ENCODE measurements around the gene ADAM12. TPM values are rescaled to one million over a fixed set of nuclear protein-coding genes. Genes with fewer than 3 reads are reported as not detected.

ADAM12 gene
- total RNA-seq, 2 experiments from 2014 or later: 0.60 to 1.6 TPM

DNA sequence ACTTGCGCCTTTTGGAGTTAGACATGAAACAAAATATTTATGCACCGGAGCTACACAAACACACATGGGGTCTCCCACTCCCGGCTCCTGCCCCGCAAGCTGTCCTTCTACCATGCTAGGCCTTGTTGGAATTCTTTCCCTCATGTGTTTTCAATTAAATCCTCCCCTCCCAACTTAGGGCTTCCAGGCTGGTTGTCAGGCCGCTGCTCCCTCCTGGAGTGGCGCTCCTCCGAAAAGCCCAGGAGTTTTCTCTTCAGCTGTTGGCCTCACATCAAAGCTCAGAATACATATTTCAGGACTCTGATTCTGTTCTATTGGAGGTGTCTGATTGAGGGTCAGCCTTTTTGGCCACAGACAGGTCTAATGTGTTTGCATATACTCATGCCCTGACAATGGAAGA, 378.6 kb downstream of the ADAM12 start:
- Mint-ChIP-seq H3K27ac (no peak overlapping the region), H3K36me3 (ENCODE audit: low read depth) (no peaks in the 10 kb centered on the region), H3K27me3 (ENCODE audit: low read depth) (no peaks in the 10 kb centered on the region), H3K9me3 (ENCODE audit: insufficient read depth) (no peaks in the 10 kb centered on the region), H3K4me1 (ENCODE audit: low read depth) (no peaks in the 10 kb centered on the region), H3K4me3 (no peak overlapping the region)
- ATAC-seq (no peak), DNase-seq (no peak)
- POLR2A ChIA-PET: no interaction called here
- CTCF ChIA-PET: no interaction called here

DNA sequence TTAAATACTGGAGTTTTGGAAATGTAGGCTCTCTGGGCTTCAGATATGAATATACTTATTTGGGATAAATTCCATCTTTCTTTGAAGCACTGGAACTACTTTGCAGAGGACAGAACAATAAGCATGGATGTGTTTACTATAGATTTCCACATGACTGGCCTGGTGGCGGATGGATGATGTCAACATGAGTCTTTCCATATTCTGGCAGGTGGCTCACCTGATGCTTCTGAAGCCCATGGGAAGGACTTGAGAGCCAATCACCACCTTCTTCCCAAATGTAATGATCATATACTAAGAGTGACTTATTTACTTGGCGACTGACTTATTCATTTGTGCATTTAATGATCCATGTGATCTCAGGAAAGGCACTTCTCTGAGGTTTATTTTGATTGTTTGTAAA, 381.4 kb downstream of the ADAM12 start:
- ATAC-seq (no peak), DNase-seq (no peak)
- H3K4me3 Mint-ChIP-seq: no peak overlapping the region
- H3K9me3 Mint-ChIP-seq (ENCODE audit: insufficient read depth): no peaks in the 10 kb centered on the region
- POLR2A ChIA-PET: no interaction called here
- CTCF ChIA-PET: no interaction called here
- H3K27ac Mint-ChIP-seq: no peak overlapping the region
- H3K27me3 Mint-ChIP-seq (ENCODE audit: low read depth): no peaks in the 10 kb centered on the region
- no peaks in the 10 kb centered on the region for H3K36me3 Mint-ChIP-seq (ENCODE audit: low read depth)
- no peaks in the 10 kb centered on the region for H3K4me1 Mint-ChIP-seq (ENCODE audit: low read depth)

DNA sequence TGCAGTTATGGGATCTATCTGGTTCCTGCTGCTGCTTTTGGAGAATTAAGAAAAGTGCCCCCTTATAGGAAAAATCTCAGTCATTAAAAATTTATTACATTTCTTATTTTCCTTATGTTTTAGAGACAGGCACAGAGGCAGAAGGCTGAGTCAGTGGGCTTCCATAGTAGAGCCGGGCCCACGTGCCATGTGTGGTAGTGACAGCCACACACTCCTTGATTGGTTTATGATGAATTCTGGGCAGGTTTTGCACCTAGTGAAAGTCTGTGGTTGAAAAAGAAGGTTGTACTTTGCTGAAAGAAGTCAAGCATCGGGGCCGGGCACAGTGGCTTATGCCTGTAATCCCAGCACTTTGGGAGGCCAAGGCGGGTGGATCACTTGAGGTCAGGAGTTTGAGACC, 382.0 kb downstream of the ADAM12 start:
- no peaks in the 10 kb centered on the region for H3K36me3 Mint-ChIP-seq (ENCODE audit: low read depth)

DNA sequence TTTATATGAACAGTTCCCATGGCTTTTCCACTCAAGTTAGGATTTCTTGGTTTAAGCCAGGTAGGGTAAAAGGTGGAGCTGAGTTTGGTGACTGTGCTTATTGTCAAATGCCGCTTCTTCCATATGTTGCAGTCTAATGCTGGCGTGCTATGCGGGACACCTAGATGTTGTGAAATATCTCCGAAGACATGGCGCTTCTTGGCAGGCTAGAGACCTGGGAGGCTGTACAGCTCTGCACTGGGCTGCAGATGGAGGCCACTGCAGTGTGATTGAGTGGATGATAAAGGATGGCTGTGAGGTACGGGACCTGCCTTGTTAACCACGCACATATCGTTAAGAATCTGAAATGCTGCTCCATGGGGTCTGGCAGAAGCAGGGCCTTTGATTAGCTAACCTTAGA, 383.5 kb downstream of the ADAM12 start:
- Mint-ChIP-seq H3K27ac (no peak overlapping the region), H3K9me3 (ENCODE audit: insufficient read depth) (no peaks in the 10 kb centered on the region), H3K4me1 (ENCODE audit: low read depth) (no peaks in the 10 kb centered on the region), H3K4me3 (no peak overlapping the region), H3K36me3 (ENCODE audit: low read depth) (no peaks in the 10 kb centered on the region), H3K27me3 (ENCODE audit: low read depth) (no peaks in the 10 kb centered on the region)
- ATAC-seq: no peak
- CTCF ChIA-PET: no interaction called here
- DNase-seq: no peak
- POLR2A ChIA-PET: no interaction called here

More for the DNA sequence above, 382.0 kb downstream of the ADAM12 start:
- Mint-ChIP-seq H3K4me1 (ENCODE audit: low read depth) (no peaks in the 10 kb centered on the region), H3K27me3 (ENCODE audit: low read depth) (no peaks in the 10 kb centered on the region), H3K4me3 (no peak overlapping the region), H3K27ac (no peak overlapping the region), H3K9me3 (ENCODE audit: insufficient read depth) (no peaks in the 10 kb centered on the region)
- CTCF ChIA-PET: no interaction called here
- DNase-seq (no peak), ATAC-seq (no peak)
- POLR2A ChIA-PET: no interaction called here

DNA sequence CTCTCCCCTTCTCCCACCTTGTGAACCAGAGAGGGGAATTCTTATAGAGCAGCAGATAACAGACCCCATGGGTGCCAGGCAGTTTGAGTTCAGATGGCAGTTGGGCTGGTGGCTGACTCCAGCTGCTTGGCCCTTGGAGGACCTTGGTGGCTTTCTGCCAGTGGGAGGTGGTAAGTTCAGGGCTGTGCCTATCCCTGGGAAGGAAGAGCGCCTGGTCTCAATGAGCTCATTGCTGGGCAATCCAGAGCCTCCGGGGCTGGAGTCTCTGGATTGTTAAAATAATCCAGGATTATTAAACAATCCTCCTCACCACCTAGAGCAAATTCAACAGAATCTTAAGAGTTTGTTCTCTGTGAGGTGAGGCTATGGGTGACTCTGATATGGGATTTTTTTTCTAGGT, 386.7 kb downstream of the ADAM12 start:
- DNase-seq (no peak), ATAC-seq (no peak)
- no peaks in the 10 kb centered on the region for H3K4me1 Mint-ChIP-seq (ENCODE audit: low read depth)
- H3K4me3 Mint-ChIP-seq: no peak overlapping the region
- H3K27ac Mint-ChIP-seq: no peak overlapping the region
- POLR2A ChIA-PET: no interaction called here
- CTCF ChIA-PET: no interaction called here
- no peaks in the 10 kb centered on the region for H3K27me3 Mint-ChIP-seq (ENCODE audit: low read depth)
- no peaks in the 10 kb centered on the region for H3K36me3 Mint-ChIP-seq (ENCODE audit: low read depth)
- H3K9me3 Mint-ChIP-seq (ENCODE audit: insufficient read depth): no peaks in the 10 kb centered on the region

DNA sequence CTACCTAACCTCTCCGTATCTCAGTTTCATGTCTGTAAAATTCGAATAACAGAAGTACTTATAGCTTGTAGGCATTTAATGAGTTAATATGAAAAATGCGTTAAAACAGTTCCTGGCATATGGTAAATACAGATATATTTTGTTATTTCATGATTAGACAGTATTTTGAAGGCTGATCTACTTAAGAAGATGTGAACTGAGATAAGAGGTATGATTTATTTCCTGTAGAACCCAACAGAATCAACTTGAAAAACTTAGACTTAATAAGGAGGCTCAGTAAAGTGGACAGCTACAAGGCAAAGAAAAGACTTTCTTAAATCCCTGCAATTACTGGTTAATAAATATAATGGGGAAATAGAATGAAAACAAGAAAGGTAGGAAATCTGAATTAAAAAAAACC, 388.6 kb downstream of the ADAM12 start:
- CTCF ChIA-PET: no interaction called here
- H3K4me3 Mint-ChIP-seq: no peak overlapping the region
- no peak overlapping the region for H3K27ac Mint-ChIP-seq

DNA sequence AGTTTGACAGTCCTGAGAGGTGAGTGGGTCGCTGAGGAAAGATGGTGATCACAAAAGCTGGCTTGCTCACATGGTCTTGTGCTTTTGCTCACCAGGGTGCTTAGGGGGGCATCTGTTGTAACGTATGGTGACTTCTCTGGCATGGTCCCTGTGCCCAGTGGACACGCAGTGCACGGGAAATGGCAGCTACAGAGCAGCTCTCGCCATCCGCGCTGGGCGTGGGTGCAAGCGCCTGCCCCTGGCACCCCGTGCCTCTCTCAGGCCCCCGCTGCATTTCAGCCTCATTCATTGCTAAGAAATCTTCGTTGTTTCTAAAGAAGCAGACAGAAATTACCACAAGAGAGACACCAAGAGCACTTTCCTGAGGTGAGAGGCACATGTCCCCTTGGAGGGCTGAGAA, 390.7 kb downstream of the ADAM12 start:
- Mint-ChIP-seq H3K36me3 (ENCODE audit: low read depth) (no peaks in the 10 kb centered on the region), H3K27ac (no peak overlapping the region), H3K27me3 (ENCODE audit: low read depth) (no peaks in the 10 kb centered on the region), H3K9me3 (ENCODE audit: insufficient read depth) (no peaks in the 10 kb centered on the region), H3K4me1 (ENCODE audit: low read depth) (no peaks in the 10 kb centered on the region), H3K4me3 (no peak overlapping the region)
- ChIA-PET POLR2A (no interaction called here), CTCF (no interaction called here)
- ATAC-seq (no peak), DNase-seq (no peak)

More for the DNA sequence above, 388.6 kb downstream of the ADAM12 start:
- no peaks in the 10 kb centered on the region for H3K9me3 Mint-ChIP-seq (ENCODE audit: insufficient read depth)
- no peaks in the 10 kb centered on the region for H3K27me3 Mint-ChIP-seq (ENCODE audit: low read depth)
- H3K36me3 Mint-ChIP-seq (ENCODE audit: low read depth): no peaks in the 10 kb centered on the region
- DNase-seq (no peak), ATAC-seq (no peak)
- POLR2A ChIA-PET: no interaction called here
- H3K4me1 Mint-ChIP-seq (ENCODE audit: low read depth): no peaks in the 10 kb centered on the region

DNA sequence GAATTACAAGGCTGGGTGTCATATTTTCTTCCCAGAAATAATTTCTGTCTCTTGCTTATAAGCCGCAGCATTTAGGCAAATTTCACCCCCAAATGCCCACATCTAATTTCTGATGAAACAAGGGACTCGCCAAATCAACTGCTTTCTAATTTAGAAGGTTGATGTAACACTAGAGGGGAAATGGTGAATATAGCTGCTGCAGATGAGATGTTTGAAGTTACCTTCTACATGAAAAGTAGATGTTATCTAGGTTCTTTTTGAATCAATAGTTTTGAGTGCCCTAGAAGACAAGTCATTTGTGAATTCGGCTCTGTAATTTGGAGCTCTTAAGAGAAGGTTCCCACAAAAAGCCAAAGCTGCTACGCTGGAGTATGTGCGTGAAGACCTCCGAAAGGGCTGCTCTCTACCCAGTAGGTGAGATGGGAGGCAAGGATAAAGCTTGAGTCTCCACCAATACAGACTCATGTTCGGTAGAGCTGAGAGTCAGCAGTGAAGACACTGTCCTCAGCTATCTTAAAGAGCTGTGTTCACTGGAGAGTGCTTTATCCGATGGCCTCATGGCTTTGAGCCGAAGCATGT, 392.5 kb downstream of the ADAM12 start:
- no peaks in the 10 kb centered on the region for H3K9me3 Mint-ChIP-seq (ENCODE audit: insufficient read depth)
- ATAC-seq (no peak), DNase-seq (no peak)
- CTCF ChIA-PET: no interaction called here
- H3K27ac Mint-ChIP-seq: no peak overlapping the region
- H3K4me1 Mint-ChIP-seq (ENCODE audit: low read depth): no peaks in the 10 kb centered on the region
- H3K27me3 Mint-ChIP-seq (ENCODE audit: low read depth): no peaks in the 10 kb centered on the region
- POLR2A ChIA-PET: no interaction called here
- H3K4me3 Mint-ChIP-seq: no peak overlapping the region
- H3K36me3 Mint-ChIP-seq (ENCODE audit: low read depth): no peaks in the 10 kb centered on the region

DNA sequence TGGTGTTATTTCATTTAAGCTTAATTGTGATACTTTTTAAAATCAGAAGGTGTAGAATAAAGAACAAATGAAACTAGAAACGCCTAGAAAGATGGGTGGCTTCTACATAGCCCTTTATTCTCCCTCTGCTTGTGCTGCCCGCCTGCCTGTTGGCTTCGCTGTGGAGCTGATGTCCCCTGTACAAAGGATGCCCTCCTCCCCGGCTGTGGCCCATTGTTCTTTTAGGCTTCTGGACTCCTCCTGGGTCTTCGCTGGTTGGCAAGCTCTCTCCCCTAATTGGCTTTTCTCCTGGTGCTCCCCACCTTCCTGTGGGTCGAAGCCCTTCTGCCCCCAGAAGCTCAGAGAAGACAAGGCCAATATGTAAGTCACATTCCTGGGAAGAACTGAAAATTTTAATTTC, 393.7 kb downstream of the ADAM12 start:
- POLR2A ChIA-PET: no interaction called here
- Mint-ChIP-seq H3K4me1 (ENCODE audit: low read depth) (no peaks in the 10 kb centered on the region), H3K4me3 (no peak overlapping the region), H3K27me3 (ENCODE audit: low read depth) (no peaks in the 10 kb centered on the region), H3K27ac (no peak overlapping the region), H3K36me3 (ENCODE audit: low read depth) (no peaks in the 10 kb centered on the region), H3K9me3 (ENCODE audit: insufficient read depth) (no peaks in the 10 kb centered on the region)
- ATAC-seq: no peak
- no peak for DNase-seq
- CTCF ChIA-PET: no interaction called here

DNA sequence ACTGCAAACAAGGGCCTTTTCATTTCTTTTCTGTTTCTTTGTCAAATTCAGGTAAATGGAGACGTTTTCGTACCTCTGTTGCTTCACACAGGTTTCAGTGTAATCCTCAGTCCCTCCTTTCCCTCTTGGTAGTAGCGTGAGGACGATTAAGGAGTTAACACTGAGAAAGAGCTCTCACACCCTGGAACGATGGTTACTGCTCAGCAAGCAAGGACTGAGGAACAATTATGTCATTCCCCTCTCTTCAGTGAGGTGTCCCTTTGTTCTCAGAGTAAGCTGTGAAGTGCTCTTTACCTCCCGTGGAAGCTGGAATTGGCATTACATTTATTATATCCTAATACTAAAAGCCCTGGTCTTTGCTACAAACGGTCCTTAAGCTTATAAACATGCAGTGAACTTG, 396.0 kb downstream of the ADAM12 start:
- CTCF ChIA-PET: interaction anchor here (1.0 kb wide), 1 partner anchor 10 kb away, joined by 3 read pairs; no protein-coding TSS in a partner anchor
- H3K4me1 Mint-ChIP-seq (ENCODE audit: low read depth): no peaks in the 10 kb centered on the region
- no peak overlapping the region for H3K27ac Mint-ChIP-seq
- H3K36me3 Mint-ChIP-seq (ENCODE audit: low read depth): no peaks in the 10 kb centered on the region
- POLR2A ChIA-PET: no interaction called here
- ATAC-seq: no peak
- no peaks in the 10 kb centered on the region for H3K27me3 Mint-ChIP-seq (ENCODE audit: low read depth)
- DNase-seq: no peak
- no peaks in the 10 kb centered on the region for H3K9me3 Mint-ChIP-seq (ENCODE audit: insufficient read depth)
- H3K4me3 Mint-ChIP-seq: no peak overlapping the region

DNA sequence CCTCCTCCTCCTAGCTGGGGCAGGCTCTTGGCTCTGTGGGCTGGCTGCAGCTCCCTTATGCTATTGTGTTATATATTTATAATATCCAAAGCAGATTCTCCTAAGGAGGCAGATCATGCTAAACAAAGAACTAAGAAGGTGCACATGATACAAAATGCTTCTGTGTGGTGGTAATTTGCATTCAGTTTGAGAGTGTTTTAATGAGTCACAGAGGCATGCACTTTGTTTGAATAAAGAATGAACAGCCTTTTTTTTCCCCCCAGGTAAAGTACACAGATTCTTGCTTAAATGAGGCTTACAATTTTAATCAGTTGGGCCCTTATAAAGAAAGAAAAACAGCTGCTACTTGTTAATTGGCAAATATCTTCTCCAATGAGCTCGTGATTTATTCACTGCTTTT, 396.9 kb downstream of the ADAM12 start:
- H3K36me3 Mint-ChIP-seq (ENCODE audit: low read depth): no peaks in the 10 kb centered on the region

DNA sequence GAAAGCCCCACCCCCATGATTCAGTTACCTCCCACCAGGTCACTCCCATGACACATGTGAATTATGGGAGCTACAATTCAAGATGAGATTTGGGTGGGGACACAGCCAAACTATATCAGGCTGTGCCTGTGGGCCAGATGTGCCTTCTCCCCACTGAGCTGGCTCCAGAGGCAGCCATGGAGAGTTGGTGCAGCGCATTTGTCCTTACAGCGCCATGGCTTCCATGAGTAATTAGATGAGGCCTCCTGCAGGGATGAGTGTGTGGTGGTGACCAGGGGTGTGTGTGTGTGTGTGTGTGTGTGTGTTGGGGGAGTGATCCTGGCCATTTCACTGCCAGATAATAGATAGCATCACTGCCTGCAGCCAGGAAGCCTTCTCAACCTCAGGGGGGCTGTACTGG, 397.3 kb downstream of the ADAM12 start:
- no peak overlapping the region for H3K27ac Mint-ChIP-seq

More for the DNA sequence above, 396.9 kb downstream of the ADAM12 start:
- Mint-ChIP-seq H3K4me3 (no peak overlapping the region), H3K27me3 (ENCODE audit: low read depth) (no peaks in the 10 kb centered on the region), H3K27ac (no peak overlapping the region), H3K4me1 (ENCODE audit: low read depth) (no peaks in the 10 kb centered on the region), H3K9me3 (ENCODE audit: insufficient read depth) (no peaks in the 10 kb centered on the region)
- DNase-seq: no peak
- CTCF ChIA-PET: no interaction called here
- POLR2A ChIA-PET: no interaction called here
- ATAC-seq: no peak

DNA sequence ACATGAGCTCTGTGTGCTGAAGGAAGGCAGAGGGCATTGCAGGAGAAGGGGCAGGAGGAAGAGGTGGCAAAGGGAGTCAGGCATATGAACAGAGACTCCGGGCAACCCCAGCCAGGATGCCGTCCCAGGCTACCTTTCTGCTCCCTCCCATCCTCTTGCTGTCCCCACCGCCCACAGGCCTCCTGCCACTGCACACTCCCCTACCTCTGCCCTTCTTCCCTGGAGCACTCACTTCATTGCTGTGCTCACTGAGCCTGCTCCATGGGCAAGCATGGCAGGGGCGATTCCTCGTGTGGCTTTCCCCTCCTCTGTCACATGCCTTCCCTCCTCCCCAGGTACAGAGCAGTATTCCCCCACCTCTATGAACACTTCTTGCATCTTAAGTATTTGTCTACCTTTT, 398.5 kb downstream of the ADAM12 start:
- Mint-ChIP-seq H3K9me3 (ENCODE audit: insufficient read depth) (no peaks in the 10 kb centered on the region), H3K36me3 (ENCODE audit: low read depth) (no peaks in the 10 kb centered on the region), H3K27ac (no peak overlapping the region), H3K27me3 (ENCODE audit: low read depth) (no peaks in the 10 kb centered on the region), H3K4me1 (ENCODE audit: low read depth) (no peaks in the 10 kb centered on the region), H3K4me3 (no peak overlapping the region)
- ChIA-PET POLR2A (no interaction called here), CTCF (no interaction called here)
- DNase-seq (no peak), ATAC-seq (no peak)

More for the DNA sequence above, 397.3 kb downstream of the ADAM12 start:
- CTCF ChIA-PET: no interaction called here
- H3K4me1 Mint-ChIP-seq (ENCODE audit: low read depth): no peaks in the 10 kb centered on the region
- no peaks in the 10 kb centered on the region for H3K9me3 Mint-ChIP-seq (ENCODE audit: insufficient read depth)
- no peak overlapping the region for H3K4me3 Mint-ChIP-seq
- no peaks in the 10 kb centered on the region for H3K27me3 Mint-ChIP-seq (ENCODE audit: low read depth)
- DNase-seq (no peak), ATAC-seq (no peak)
- POLR2A ChIA-PET: no interaction called here
- H3K36me3 Mint-ChIP-seq (ENCODE audit: low read depth): no peaks in the 10 kb centered on the region

Measured in activated CD8-positive, alpha-beta T cell treated with anti-CD3 and anti-CD28 coated beads, Interleukin-2, amount 10 ng/mL, durations not matched to agents 7 days and 5 days (primary cell).